Stimulated activated CD4-positive, alpha-beta T cell treated with anti-CD3 and anti-CD28 coated beads, Interleukin-2, amount 100 ng/mL, for 24 hours (primary cell): ENCODE measurements around the gene NME3.

Source experiments
- DNase-seq, 2 donors: peaks; one replicate each; pipeline ENCODE4 v3.0.0-alpha.2; 2020

Gene NME3

GRCh38 chr16:1779741-1780676 is 8.7 kb upstream of the NME3 start:
- no peak for DNase-seq

DNA sequence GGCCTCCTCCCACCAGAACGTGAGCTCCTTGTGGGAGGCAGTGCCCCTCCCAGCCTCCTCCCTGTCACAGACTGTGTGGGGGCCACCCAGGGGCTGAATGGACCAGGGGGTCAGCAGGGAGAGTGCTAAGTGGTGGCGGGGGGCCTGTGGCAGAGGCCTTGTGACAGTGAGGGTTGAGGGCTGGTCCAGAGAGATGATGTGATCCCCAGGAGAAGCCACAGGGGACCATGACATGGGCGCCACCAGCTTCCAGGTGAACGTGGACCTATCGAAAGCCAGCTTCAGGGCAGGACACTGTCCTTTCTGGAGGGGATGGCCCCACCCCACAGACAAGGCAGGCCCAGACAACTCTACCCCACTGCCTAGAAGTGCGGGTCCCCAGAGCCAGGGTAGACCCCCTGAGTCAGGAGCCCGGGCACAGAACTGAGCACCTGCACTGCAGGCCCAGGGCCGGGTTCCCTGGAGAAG is 7.9 kb upstream of the NME3 start:
- DNase-seq, result no peak

GRCh38 chr16:1778200-1779179 is 7.1 kb upstream of the NME3 start:
- DNase-seq, result no peak

GRCh38 chr16:1777375-1778199 is 6.2 kb upstream of the NME3 start:
- DNase-seq, result no peak

- DNase-seq, result no peak
Observed at GRCh38 chr16:1776991-1777374, 5.6 kb upstream of the NME3 start.

DNA sequence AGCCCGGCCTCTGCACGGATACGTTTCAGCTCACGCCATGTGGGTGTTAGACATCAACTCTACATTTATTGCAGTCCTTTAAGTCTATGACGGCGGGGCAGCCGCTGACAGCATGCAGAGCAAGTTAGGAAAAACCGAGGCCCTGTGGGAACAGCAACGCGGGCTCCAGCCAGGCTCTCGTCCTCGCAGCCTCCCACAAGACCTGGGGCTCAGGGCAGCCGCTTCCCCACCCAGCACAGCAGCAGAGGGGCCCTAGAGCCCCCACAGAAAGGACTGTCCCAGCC is 5.3 kb upstream of the NME3 start:
- DNase-seq, result no peak

- DNase-seq, result no peak
Observed at GRCh38 chr16:1775846-1776671, 4.7 kb upstream of the NME3 start.

DNA sequence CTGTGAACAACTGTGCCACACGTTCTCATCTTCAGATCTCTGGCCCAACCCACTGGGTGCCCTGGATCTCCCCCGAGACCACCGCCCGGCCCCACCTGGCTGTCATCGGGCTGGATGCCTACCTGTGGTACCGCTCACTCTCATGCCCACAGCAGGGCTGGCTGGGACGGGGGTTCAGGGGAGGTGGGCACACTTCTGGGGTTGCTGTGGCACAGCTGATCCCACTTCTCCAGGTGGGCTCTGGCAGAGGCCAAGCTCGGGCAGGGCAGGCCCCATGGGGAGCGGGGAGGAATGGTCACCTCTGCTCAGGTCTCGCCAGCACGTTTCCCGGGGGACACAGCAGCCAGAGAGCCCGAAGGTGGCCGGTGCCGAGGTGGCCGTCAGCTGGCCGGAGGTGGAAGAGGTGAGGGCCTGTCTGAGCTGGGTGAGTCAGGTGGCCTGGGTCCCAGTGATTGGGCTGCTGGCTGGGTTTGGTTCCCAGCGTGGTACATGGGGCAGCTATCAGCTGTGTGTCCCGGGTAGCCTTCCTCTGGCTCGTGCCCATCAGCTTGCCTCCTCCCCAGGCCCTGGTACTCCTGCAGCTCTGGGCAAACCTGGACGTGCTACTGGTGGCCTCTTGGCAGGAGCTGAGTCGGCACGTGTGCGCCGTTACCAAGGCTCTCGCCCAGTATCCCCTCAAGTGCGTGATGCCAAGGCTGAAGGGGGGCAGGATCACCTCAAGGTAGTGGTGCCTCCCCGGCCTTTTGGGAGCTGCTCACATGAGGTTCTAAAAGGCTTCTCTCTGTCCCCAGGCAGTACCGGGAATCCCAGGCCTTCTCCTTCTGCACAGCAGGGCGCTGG is 3.9 kb upstream of the NME3 start:
- no peak for DNase-seq

GRCh38 chr16:1774448-1774780 is 3.1 kb upstream of the NME3 start:
- DNase-seq, result no peak

GRCh38 chr16:1773703-1774447 is 2.5 kb upstream of the NME3 start:
- peak in 1 of 2 donors; percentile 39 for DNase-seq

DNA sequence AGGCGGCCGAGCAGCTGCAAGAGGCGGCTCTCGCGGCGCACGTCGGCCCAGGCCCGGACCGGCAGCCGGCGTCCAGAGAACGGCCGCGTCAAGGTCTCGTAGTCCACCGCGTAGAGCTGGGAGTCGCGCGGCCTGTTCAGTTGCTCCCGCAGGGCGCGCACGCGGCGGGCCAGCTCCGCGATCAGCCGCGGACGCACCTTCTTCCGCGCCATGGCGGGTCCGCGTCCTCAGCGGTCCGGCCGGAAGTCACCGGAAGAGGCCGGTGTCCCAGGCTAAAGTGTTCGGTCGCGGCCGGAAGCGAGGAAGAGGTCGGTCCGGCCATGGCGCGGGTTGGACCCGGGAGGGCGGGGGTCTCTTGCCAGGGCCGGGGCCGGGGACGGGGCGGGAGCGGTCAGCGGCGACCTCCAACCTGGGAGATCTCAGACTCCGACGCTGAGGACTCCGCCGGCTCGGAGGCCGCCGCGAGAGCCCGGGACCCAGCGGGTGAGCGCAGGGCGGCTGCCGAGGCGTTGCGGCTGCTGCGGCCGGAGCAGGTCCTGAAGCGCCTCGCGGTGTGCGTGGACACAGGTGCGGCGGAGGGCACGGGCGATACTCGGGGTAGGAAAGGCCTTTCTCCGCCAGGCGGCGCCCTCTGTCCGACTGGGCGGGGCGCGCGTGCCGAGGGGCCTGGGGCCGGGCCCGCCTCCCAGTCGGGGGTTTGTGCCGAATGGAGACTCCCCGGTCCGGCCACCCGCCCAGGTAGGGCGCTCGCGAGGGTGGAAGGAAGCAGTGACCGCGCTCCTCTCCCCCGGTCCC is 1.8 kb upstream of the NME3 start, which contains the start of gene MRPS34:
TSS of gene MRPS34 (minus strand) at position 227 of the 795 bp plus-strand sequence. CDS start at position 212, 15 bp downstream.
- peak; percentile 83 to 85 for DNase-seq

DNA sequence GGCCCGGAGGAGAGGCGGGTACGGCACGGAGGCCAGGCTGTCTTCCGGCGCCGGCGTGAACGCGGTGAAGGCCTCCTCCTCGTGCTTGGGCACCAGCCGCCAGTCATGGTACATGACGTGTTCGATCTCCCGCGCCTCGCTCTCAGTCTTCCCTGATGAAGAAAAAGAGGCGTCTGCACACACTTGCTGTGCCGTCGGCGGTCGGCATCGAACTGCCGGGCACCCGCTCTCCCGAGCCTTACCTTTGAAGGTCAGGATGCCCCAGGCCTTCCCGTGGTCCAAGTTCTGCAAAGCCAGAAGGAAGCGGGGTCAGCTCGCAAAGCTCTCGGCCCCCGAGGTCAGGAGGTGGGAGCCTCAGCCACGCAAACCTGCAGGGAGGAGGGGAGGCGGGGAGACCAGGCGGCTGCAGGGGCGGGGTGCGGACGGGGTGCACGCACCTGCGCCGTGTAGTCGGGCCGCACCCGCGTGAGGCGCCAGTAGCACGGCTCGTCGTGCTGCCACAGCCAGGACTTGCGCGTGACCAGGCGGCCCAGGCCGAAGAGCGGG is 1.1 kb upstream of the NME3 start, which contains the start of gene EME2:
TSS of gene EME2 (plus strand) at position 449 of the 546 bp plus-strand sequence. CDS start 418 bp downstream, outside the sequence.
- peak; percentile 63 to 65 for DNase-seq

DNA sequence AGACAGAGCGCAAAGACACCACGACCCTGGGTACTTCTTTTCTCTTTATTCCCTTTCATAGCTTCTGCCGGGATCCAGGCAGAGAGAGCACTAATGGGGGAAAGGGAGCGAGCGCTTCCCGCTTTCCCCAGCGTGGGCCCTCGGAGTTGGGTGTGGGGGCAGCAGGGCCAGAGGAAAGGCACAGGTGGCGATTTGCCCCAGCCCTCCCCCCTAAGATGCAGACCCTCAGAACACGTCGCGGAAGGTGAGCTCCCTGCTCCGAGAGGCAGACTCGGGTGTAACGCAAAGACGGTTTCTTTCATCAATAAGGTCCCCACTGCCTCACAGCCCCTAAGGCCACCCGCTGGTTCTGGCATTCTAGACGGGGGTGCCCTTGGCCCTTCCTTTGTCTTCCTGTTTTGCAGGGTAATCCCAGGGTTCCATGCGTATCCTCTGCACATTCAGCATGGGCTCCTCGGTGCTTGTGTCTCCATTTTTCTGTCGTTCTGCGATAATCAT is 570 bp upstream of the NME3 start:
- no peak for DNase-seq

- DNase-seq, result peak; percentile 62 to 69
Observed at GRCh38 chr16:1770328-1771187, 785 bp downstream of the NME3 start.

DNA sequence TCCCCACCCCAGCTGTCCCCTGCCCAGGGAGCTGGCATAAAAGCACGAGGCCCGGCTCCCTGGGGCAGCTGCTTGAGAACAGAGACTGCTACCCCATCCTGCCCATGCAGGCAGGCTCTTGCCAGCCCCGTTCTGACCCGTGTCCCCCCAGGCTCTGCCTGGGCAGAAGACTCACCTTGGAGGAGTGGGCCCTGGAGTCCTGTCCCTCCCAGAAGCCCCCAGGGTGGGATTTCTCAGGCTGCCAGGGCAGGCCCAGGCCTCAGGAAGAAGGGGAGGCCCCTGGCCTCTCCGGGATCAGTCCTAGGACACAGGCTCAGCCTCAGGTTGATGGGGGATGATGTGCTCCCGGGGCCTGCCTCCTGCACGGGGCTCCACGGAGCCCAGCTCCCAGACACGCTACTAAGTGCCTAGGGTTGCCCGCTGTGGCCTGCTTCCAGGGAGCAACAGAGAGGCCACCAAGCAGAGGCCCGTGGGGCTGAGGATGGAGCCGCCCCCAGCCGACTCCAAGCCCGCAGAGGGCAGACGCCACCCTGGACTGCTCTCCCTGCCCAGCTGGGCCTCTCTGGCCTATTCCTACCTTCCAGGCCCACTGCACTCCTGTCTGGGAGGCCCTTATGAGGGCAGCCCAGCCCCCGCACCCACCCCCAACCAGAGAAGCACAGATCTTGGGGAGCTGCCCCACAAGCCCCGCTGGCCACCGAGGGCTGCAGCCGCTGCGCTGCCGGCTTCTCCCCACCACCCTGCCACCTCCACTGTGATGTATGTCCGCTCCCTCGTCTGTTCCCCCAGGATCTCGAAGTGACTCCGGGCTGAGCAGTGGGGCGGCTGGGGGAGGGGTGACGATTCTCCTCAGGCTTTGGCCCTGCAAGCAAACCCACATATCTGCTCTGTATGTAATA is 1.7 kb downstream of the NME3 start:
- no peak for DNase-seq

- no peak for DNase-seq
Observed at GRCh38 chr16:1768767-1769401, 2.5 kb downstream of the NME3 start.
